GM18867 (cell line): ENCODE measurements around the gene CAPN15.

Experiments used
- ATAC-seq: cut with Tn5 transposase; IDR thresholded peaks from one replicate; pipeline ENCODE4 v1.9.1; 2021; ENCODE audit warnings: mild to moderate bottlenecking, moderate library complexity; ENCODE audit not compliant: unreplicated experiment

Gene CAPN15

DNA sequence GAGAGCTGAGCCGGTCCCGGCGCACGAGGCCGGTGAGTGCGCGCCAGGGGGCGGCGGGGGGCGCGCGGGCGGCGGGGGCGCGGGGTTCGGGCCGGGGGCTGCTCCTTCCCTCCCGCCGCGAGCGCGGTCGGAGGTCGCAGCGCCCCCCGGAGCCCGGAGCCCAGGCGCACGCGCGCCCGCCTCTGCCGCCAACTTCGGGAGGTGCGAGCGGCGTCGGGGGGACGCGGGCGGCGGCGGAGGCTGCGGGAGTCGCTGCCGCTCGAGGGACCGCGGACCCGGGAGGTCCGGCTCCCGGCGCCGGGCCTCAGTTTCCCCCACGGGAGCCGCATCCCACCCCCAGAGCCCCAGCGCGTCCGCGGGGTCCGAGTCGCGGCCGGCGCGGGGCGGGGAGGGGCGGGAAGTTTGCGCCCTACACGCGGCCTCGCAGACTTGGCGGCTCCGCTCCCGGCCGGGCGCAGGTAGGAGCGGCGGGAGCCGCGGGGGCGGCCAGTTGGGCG is 32.7 kb downstream of the CAPN15 start, which contains the start of gene PRR35:
Gene PRR35, plus strand, starts transcription at position 191 of the 497 bp plus-strand sequence. CDS start 2,901 bp downstream, outside the sequence.
- no peak for ATAC-seq

DNA sequence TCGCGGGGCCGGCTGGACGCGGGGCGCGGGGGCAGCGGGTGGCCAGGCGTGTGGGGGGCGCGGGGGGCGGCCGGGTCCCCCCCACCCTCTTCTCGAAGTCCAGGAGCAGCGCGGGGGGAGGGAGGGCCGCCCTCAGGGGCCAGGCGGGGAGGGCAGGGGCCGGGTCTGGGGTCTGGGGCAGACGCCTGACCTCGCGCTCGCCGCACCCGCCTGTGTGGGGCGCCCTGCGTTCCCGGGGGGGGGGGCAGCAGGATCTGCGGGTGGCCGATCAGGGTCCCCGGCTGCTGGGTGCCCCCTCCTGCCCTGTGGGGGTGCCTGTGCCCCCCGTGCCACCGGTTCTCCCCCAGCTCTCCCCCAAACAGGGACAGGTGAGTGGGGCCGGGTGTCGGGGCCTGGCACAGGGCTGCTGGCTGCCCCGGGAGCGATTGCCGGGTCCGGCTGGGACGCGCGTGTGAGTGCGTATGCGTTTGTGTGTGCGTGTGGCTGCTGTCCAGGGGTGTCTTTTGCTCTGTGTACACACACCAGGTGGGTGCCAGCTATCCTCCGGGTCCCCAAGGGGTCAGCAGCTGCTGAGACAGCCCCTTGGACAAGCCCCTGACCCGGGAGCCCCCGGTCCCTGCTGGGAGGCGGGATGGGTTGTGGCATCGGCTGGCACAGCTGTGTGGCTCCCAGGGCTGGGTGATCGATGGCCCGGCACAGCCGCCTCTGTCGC is 33.3 kb downstream of the CAPN15 start:
- no peak for ATAC-seq

DNA sequence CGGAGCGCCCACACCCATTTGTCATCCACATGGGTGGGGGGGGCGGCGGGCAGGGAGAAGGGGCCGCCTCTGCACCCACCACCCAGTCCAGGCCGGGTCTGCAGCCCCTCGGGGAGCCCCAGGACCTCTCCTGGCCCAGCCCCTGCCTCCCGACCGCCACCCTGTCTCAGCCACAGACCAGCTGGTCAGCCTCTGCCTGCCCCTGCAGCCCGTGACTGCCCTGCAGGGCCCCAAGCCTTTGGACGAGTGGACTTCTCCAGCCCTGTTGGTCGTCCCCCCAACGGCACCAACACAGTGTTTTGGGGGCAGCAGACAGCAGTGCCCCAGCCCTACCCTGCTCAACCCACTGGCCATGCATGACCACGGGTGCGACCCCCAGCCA is 33.9 kb downstream of the CAPN15 start:
- no peak for ATAC-seq

DNA sequence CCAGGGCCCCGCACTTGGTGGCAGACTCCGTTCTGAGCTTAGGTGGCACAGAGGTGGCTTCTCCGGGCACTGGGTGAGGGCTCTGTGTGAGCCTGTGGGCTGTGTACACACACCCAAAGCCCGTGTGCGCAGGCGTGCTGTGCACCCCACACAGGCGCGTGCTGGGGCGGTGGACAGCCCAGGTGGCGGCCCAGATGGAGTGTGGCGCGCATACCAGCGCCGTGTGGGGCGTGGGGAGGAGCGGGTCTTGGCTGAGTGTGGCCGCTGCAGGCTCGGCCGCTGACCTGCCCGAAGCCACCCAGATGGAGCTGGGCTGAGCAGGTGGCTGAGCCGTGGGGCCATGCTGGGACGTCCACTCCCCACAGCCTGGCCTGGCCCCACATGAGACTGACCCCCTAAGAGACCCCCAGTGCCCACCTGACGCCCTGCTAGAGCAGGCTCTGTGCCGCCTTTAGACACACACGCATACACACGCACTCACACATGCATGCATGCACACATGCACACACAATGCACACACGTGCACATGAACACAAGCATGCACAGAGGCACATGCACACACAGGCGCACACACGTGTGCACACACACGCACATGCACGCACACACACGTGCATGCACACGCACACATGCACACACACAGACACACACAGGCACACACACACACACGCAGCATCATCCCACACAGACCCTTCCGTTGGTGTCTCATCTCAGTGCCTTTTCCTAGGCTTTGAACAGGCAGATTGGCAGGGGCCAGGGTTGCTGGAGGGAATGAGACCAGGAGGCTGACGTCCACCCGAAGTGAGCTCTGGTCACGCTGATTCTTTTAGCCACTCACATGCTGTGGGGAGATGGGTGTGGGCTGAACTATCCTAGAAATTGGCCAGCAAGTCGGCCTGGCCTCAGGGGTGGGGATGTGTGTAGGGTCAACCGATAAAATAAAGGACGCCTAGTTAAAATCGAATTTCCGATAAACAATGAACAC is 34.7 kb downstream of the CAPN15 start:
- ATAC-seq, result no peak

DNA sequence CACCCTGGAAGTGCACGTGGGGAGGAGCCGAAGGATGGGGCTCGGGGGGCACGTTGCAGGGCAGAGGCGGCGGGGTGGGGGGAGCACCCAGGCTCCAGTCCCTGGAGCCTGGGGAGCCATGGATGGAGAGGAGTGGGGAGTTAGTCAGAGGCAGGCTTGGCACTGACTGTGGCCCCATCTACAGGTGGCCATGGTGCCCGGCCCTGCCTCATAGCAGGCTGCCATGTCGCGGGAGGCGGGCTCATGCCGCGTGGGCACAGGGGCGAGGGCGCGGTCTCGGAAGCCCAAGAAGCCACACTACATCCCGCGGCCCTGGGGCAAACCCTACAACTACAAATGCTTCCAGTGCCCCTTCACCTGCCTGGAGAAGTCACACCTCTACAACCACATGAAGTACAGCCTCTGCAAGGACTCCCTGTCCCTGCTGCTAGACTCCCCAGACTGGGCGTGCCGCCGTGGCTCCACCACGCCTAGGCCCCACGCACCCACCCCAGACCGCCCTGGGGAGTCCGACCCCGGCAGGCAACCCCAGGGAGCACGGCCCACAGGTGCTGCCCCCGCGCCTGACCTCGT is 35.6 kb downstream of the CAPN15 start:
- ATAC-seq, result no peak

DNA sequence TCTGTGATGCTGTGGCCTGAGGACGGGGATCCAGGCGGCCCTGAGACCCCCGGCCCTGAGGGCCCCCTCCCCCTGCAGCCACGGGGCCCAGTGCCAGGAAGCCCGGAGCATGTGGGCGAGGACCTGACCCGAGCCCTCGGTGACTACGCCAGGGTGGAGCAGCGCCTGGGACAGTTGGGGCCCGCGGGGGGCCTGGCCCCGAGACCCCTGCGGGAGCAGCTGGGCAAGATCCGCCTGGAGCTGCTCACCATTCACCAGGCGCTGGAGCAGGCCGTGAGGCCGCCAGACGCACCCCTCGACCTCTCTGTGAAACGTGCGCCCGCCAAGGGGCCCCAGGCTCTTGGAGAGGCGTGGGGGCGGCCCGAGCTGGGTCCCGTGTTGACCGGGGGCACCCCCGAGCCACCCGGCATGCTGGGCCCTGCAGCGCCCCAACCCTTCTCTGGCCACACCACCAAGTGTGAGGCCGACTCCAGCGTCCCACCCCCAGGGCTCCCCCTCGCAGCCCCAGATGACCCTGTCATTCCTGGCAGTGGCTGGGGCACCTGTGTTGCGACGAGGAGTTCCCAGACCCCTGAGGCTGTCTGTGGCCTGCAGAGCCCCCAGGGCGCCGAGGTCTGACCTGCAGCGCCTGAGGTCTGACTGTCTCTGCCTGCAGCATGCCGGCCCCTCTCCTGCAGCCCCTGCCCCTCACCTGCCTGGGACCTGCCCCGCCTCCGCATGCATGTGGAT is 37.3 kb downstream of the CAPN15 start:
- ATAC-seq, result no peak

DNA sequence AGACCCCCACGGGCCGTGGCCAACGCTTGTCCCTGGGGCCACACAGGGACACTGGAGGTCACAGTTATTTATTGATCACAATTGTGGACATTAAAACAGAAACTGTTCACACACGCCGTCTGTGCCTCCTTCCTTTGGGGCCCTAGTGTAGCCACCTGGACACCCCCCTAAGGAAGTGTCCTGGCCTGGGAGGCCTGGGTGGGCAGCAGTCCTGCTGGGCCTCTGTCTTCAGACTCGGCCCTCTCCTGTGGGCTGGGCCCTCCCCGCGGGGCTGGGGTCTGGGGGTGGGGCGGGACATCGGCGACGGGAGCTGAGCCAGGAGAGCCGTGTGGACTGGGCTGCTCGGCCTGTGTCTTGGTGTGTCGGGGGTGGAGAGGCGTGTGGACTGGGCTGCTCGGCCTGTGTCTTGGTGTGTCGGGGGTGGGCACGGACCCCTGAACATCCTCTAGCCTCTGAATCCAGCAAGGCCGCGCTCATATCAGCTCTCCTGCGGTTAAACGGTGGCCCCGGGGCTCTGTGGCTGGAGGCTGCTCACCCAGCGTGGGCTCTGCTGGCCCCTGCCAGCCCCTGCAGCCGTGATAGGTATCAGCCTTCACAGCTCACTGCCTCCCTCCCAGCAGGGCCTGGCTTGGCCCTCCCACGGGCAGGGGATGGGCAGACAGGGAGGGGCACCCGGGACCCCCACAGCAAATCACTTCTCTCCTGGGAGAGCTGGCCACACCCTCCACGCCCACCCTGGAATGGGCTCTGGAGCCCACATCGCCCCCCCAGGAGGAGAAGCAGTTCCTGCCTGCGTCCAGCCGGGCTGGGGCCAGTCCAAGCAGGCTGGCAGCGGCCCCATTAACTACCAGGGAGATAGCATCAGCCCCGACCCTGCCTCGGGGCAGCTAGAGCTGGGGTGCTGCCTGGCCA is 38.2 kb downstream of the CAPN15 start:
- ATAC-seq, result no peak

DNA sequence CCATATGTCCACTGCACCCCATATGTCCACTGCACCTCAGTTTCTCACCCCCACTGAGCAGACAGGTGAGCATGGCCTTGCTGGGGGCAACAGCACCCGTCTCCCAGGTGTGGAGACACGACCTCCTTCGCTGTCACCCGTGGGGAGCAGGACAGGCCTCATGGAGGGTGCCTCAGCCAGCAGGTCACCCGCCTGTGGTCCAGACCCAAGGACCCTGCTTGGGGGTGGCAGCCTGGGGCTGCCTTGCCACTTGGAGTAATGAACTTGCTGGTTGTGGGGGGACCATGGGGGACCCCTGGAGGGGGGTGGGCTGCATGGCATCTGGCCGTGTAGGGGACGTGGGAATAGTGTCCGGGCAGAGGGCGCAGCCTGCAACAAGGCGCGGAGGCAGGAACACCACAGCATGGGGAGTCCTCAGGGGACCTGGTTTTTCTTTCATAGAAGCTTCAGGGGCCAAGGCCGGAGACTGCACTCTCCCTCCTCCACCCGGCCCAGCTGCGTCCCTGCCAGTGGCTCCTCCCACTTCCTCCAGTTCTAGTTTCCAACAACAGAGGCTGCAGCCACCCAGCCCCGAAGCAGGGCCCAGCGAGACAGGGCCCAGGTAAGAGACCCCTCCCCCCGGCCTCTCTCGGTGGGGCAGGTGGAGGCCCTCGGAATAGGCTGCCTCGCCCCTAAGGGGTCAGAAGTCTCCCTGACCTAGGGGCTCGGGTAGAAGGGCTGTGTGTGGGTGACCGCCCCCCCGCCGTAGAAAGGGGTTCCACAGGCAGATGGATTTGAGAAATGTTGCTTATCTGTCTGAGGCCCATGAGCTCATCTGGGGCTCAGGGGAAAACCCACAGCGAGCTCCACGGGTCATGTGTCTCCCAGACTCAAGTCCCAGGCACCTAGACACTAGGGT is 39.2 kb downstream of the CAPN15 start, which contains the start of gene NHLRC4:
Gene NHLRC4, plus strand, starts transcription at position 531 of the 898 bp plus-strand sequence. CDS start 1,043 bp downstream, outside the sequence.
- peak; percentile 43 for ATAC-seq

DNA sequence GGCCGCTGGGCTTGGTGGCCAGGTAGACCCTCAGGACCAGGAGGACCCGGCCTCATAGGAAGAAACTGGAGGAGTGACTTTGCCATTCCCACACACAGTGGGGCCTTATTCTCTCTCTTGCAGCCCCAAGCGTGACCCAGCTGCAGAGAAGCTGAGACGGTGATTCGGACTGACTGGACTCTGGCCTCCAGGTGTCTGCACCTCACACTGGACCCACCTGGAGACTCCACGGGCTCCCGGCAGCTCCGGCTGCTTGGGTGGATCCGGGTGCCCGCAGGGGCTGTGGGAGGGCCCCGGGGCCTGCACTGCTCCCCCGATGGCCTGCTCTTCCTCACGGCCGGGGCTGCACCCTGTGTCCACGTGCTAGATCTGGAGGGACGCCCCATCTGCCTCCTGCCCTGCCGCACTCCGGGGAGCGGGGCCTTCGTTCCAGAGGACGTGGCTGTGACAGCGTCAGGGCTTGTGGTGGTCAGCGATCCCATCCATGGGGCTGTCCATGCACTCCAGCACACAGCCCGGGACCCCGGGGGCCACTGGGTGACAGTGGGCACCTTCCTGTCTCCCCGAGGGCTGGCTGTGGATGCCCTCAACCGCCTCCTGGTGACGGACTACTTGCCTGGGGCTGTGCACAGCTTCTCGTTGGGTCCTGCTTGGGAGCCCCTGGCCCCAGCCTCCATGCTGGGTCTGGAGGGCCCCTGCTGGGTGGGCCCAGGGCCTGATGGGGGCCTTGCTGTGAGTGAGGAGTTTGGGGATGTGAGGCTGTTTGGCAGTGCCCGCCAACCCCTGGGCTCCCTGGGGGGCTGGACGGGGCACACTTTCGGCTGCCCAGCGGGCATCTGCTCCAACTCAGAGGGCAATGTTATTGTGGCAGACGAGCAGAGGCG is 40.1 kb downstream of the CAPN15 start:
- no peak for ATAC-seq

DNA sequence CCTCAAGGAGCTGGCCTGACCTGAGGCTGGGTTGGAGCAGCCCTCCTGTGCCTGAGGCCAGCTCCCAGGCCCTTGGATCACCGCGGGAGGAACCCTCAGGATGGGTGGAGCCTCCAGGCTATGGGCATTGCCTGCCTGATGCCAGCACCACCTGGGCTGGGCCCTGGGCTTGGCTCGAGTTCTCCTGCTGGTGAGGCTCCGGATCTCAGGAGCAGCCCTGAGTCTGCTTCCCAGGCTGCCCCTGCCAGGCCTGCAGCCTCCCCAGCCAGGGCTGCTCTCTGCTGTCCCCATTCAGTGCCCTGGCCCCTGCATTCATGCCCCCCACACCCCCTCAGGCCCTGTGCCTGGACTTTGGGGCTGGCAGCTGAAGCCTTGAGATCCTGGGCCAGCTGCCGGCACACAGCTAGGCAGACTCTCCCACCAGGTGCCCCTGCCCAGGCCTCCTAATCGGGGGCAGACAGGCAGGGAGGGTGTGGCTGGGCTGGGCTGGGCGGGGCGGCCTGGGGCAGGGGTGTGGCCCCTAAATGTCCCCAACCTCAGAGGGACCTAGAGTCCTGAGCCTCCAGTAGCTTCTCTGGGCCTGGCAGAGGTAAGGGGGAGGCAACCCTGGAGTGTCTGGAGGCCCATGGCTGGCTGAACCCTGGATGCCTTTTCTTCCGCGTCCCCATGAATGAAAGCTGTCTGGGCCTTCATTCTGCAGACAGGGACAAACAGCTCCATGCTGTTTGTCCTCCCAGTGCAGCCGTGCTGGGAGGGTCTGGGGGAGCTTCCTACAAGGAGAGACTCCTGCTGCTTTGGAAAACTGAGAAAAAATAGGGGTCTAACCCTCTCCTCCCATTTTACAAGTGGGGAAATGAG is 41.1 kb downstream of the CAPN15 start:
- no peak for ATAC-seq

DNA sequence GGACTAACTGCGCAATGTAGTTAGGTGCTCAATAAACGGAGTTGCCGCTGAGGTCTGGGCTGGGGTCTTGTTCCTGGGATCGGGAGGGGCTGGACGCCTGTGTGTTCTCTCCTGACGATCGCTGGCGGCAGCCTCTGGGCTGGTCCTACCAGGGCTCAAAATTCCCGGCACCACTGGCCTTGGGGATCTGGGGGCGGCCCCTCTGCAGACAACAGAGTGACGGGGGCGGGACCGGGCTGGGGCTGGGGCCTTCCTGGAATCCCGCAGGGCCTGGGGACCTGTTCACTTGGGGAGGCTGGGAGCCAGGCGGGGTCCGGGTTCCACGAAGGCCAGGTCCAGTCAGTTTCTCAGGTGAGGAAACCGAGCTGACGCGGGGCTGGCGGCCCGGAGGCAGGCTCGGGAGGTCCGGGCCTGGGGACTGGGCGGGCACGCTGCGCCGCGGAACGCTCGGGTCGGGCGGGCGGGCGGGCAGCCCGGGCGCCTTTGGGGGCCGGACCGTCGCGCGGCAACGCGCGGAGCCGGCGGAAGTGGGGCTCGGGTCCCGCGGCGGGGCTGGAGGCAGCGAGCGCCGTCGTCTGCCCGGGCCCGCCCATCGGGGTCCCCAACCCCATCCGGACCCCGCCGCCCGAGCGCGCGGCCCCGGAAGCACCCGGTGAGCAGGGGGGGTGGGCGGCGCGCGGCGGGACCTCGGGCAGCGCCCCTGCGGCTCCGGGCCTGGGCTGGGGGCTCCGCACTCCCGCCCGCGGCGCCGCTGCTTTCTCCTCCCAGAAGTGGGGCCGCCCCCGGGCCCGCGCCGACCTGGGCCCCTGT is 42.1 kb downstream of the CAPN15 start, which contains the start of gene PIGQ:
Gene PIGQ, plus strand, starts transcription at position 524 of the 810 bp plus-strand sequence. CDS start 4,107 bp downstream, outside the sequence.
- ATAC-seq, result peak; percentile 54

DNA sequence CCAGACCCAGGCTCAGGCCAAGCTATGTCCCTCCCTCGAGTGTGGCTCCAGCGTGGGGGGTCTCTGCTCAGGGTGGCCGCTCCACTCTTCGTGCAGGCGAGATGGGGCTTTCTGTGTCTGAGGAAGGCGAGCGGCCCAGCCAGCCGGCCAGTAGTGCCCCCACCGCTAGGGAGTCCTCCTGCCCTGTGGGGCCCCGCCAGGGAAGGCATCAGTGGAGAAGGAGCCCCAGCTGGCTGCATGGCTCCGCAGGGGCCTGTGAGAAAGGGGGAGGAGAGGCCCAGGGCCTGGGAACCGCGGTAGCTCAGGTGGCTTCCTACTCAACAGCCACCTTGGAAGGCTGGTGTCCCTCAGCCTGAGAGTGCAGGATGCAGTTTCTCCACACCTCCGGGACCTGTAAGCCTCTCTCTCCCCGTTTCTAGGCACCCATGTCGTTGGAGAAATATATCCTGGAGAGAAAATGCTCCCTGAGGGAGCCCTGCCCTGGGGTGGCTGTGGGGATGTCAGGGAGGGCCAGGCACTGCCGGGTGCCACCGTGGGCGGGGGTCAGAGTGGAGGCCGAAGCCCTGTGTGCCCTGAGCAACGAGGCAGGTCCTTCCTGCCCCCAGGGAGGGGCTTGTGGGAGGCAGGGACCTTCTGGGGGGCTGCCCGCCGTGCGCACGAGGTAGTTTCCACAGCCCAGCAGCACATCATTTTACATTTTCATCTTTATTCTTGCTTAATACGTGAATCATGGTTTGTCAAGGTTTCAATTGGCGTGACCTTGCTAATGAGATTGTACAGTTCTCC is 45.5 kb downstream of the CAPN15 start:
- ATAC-seq, result no peak

DNA sequence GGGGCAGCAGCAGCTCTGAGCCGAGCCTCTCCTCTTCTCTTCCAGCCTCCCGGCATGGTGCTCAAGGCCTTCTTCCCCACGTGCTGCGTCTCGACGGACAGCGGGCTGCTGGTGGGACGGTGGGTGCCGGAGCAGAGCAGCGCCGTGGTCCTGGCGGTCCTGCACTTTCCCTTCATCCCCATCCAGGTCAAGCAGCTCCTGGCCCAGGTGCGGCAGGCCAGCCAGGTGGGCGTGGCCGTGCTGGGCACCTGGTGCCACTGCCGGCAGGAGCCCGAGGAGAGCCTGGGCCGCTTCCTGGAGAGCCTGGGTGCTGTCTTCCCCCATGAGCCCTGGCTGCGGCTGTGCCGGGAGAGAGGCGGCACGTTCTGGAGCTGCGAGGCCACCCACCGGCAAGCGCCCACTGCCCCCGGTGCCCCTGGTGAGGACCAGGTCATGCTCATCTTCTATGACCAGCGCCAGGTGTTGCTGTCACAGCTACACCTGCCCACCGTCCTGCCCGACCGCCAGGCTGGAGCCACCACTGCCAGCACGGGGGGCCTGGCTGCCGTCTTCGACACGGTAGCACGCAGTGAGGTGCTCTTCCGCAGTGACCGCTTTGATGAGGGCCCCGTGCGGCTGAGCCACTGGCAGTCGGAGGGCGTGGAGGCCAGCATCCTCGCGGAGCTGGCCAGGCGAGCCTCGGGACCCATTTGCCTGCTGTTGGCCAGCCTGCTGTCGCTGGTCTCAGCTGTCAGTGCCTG is 46.7 kb downstream of the CAPN15 start:
- no peak for ATAC-seq
